Retina (tissue), 1 donor: ENCODE results near the gene SLC22A5.

Experiments used
- DNase-seq: peaks from one replicate; pipeline ENCODE4 v3.0.0-alpha.2; 2016

SLC22A5 gene

GRCh38 chr5:132369474-132370180 is at the start of gene SLC22A5:
Gene SLC22A5, plus strand, starts transcription at chr5:132369710. Its CDS starts 263 bp downstream, at chr5:132369973.
- DNase-seq = peak; percentile 92

GRCh38 chr5:132319975-132320374 is 49.5 kb upstream of the SLC22A5 start:
- no peak for DNase-seq

- no peak for DNase-seq
These were observed 48.3 kb upstream of the SLC22A5 start for GRCh38 chr5:132321109-132321721.

- no peak for DNase-seq
These were observed 47.2 kb upstream of the SLC22A5 start for GRCh38 chr5:132322266-132322665.

- no peak for DNase-seq
These were observed 46.3 kb upstream of the SLC22A5 start for GRCh38 chr5:132323202-132323601.

GRCh38 chr5:132325691-132326090 is 43.8 kb upstream of the SLC22A5 start:
- DNase-seq = no peak

GRCh38 chr5:132327252-132327955 is 42.1 kb upstream of the SLC22A5 start:
- DNase-seq = no peak

GRCh38 chr5:132334812-132335211 is 34.7 kb upstream of the SLC22A5 start:
- no peak for DNase-seq

GRCh38 chr5:132335402-132335801 is 34.1 kb upstream of the SLC22A5 start:
- no peak for DNase-seq

GRCh38 chr5:132339502-132339901 is 30.0 kb upstream of the SLC22A5 start:
- DNase-seq = no peak

GRCh38 chr5:132342291-132343180 is 27.0 kb upstream of the SLC22A5 start:
- no peak for DNase-seq

- no peak for DNase-seq
These were observed 24.6 kb upstream of the SLC22A5 start for GRCh38 chr5:132344775-132345514.

- no peak for DNase-seq
These were observed 16.0 kb upstream of the SLC22A5 start for GRCh38 chr5:132353486-132353995.

GRCh38 chr5:132354381-132355139 is 14.9 kb upstream of the SLC22A5 start:
- no peak for DNase-seq

- DNase-seq = no peak
These were observed 14.3 kb upstream of the SLC22A5 start for GRCh38 chr5:132355140-132355765.

GRCh38 chr5:132358775-132359174 is 10.7 kb upstream of the SLC22A5 start:
- DNase-seq = no peak

- no peak for DNase-seq
These were observed 7.4 kb upstream of the SLC22A5 start for GRCh38 chr5:132362086-132362485.

GRCh38 chr5:132363431-132364112 is 5.9 kb upstream of the SLC22A5 start:
- no peak for DNase-seq

GRCh38 chr5:132364319-132364718 is 5.2 kb upstream of the SLC22A5 start:
- DNase-seq = no peak

GRCh38 chr5:132365213-132365612 is 4.3 kb upstream of the SLC22A5 start:
- DNase-seq = no peak
